ENCODE data around the gene BFAR. TPM values are rescaled to one million over a fixed set of nuclear protein-coding genes. Genes with fewer than 3 reads are reported as not detected.

The BFAR gene
- total and polyA plus RNA-seq, 10 of the 15 experiments (the other 5 are each of a cell fraction or from before 2014, with no cell fraction given): 34.6 to 62.0 (median 43.4) TPM

DNA sequence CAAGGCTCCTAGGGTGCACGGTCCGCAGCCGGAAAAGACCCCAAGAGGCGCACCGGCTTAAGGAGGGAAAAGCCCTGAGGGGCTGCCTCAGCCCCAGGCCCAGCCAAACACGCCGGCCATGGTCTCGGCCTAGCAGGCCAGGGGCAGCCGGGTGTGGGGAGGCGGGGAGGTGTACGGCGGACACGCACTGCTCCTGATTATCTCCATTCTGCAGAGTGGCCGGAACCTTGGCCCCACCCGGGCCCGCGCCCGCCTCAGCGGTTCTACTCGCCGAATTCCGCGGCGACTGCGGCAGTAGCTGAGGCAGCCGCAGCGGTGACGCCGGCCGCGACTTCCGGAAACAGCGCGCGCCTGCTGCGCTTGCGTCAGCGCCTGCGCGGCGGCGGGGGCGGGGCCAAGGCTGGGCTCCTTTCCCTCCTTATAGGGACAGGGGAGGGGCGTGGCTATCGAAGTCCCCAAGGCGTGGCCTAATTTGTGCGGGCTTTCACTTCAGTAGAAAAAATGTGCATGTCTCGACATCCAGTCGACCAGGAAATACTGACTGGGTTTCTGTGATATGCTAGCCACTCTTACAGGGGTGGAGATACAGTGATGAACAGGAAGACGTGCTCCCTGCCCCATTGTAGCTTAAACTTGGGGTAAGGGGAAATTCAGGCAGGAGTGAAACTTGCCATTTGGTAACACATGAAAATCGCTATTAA, 2.7 kb upstream of the BFAR start, which contains the start of gene PARN (continued):
- TF ChIP-seq, protein P1, sequence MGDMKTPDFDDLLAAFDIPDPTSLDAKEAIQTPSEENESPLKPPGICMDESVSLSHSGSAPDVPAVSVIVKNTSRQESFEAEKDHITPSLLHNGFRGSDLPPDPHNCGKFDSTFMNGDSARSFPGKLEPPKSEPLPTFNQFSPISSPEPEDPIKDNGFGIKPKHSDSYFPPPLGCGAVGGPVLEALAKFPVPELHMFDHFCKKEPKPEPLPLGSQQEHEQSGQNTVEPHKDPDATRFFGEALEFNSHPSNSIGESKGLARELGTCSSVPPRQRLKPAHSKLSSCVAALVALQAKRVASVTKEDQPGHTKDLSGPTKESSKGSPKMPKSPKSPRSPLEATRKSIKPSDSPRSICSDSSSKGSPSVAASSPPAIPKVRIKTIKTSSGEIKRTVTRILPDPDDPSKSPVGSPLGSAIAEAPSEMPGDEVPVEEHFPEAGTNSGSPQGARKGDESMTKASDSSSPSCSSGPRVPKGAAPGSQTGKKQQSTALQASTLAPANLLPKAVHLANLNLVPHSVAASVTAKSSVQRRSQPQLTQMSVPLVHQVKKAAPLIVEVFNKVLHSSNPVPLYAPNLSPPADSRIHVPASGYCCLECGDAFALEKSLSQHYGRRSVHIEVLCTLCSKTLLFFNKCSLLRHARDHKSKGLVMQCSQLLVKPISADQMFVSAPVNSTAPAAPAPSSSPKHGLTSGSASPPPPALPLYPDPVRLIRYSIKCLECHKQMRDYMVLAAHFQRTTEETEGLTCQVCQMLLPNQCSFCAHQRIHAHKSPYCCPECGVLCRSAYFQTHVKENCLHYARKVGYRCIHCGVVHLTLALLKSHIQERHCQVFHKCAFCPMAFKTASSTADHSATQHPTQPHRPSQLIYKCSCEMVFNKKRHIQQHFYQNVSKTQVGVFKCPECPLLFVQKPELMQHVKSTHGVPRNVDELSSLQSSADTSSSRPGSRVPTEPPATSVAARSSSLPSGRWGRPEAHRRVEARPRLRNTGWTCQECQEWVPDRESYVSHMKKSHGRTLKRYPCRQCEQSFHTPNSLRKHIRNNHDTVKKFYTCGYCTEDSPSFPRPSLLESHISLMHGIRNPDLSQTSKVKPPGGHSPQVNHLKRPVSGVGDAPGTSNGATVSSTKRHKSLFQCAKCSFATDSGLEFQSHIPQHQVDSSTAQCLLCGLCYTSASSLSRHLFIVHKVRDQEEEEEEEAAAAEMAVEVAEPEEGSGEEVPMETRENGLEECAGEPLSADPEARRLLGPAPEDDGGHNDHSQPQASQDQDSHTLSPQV (IDR thresholded peaks at IDR 0.05): no peak
- TF ChIP-seq RB1 (IDR thresholded peaks at IDR 0.05; ENCODE audit: borderline replicate concordance): peak; percentile 44; the same call in 1 of the 2 replicates
- peak; percentile 75; the same call in 1 of the 2 replicates for TF ChIP-seq TAF1 (IDR thresholded peaks at IDR 0.05; ENCODE audit: borderline replicate concordance, low read depth, low read length)
- TF ChIP-seq, protein P2, sequence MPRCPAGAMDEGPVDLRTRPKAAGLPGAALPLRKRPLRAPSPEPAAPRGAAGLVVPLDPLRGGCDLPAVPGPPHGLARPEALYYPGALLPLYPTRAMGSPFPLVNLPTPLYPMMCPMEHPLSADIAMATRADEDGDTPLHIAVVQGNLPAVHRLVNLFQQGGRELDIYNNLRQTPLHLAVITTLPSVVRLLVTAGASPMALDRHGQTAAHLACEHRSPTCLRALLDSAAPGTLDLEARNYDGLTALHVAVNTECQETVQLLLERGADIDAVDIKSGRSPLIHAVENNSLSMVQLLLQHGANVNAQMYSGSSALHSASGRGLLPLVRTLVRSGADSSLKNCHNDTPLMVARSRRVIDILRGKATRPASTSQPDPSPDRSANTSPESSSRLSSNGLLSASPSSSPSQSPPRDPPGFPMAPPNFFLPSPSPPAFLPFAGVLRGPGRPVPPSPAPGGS (IDR thresholded peaks at IDR 0.05; ENCODE audit: borderline replicate concordance, insufficient read depth, low read depth, low read length, poor library complexity, severe bottlenecking): no peak
- peak; percentile 60; the same call in 1 of the 2 replicates for TF ChIP-seq TCF12 (IDR thresholded peaks at IDR 0.05; ENCODE audit: low read depth, low read length)
- TF ChIP-seq NFIC (IDR thresholded peaks at IDR 0.05; ENCODE audit: low read depth, low read length): no peak
- TF ChIP-seq LARP7 (IDR thresholded peaks at IDR 0.05): peak; percentile 61; the same call in 1 of the 2 replicates
- TF ChIP-seq FOXM1 (IDR thresholded peaks at IDR 0.05; ENCODE audit: low read depth, low read length): no peak
- TF ChIP-seq YBX1 (IDR thresholded peaks at IDR 0.05): no peak
- TF ChIP-seq NBN (IDR thresholded peaks at IDR 0.05): no peak
- peak; percentile 77 for TF ChIP-seq FOXK2 (IDR thresholded peaks at IDR 0.05)
- TF ChIP-seq CHD2 (IDR thresholded peaks at IDR 0.05; ENCODE audit: borderline replicate concordance, low read depth, low read length): peak; percentile 39; the same call in 1 of the 2 replicates
- no peak for TF ChIP-seq ZNF207 (IDR thresholded peaks at IDR 0.05; ENCODE audit: borderline replicate concordance)
- TF ChIP-seq CBFB (IDR thresholded peaks at IDR 0.05; ENCODE audit: low read depth): peak; percentile 71; the same call in 1 of the 2 replicates
- peak; percentile 36; the same call in 1 of the 2 replicates for TF ChIP-seq YY1 (IDR thresholded peaks at IDR 0.05; ENCODE audit: low read depth, low read length)
- TF ChIP-seq BRCA1 (IDR thresholded peaks at IDR 0.05; ENCODE audit: low read depth, low read length): no peak
- peak; percentile 41; the same call in 1 of the 2 replicates for TF ChIP-seq BACH1 (IDR thresholded peaks at IDR 0.05; ENCODE audit: borderline replicate concordance)
- peak; percentile 96 for TF ChIP-seq POLR2AphosphoS5 (IDR thresholded peaks at IDR 0.05; ENCODE audit: low read length)
- no peak for TF ChIP-seq RCOR1 (conservative IDR thresholded peaks at IDR 0.05; ENCODE audit: low read depth, low read length)
- TF ChIP-seq ZNF384 (IDR thresholded peaks at IDR 0.05; ENCODE audit: borderline replicate concordance, low read depth, low read length): peak; percentile 71; the same call in 1 of the 2 replicates
- peak; percentile 70; the same call in 1 of the 2 replicates for TF ChIP-seq DPF2 (IDR thresholded peaks at IDR 0.05)
- TF ChIP-seq POU2F2 (IDR thresholded peaks at IDR 0.05; ENCODE audit: borderline replicate concordance, low read depth, low read length): peak; percentile 72
- TF ChIP-seq, protein P3, sequence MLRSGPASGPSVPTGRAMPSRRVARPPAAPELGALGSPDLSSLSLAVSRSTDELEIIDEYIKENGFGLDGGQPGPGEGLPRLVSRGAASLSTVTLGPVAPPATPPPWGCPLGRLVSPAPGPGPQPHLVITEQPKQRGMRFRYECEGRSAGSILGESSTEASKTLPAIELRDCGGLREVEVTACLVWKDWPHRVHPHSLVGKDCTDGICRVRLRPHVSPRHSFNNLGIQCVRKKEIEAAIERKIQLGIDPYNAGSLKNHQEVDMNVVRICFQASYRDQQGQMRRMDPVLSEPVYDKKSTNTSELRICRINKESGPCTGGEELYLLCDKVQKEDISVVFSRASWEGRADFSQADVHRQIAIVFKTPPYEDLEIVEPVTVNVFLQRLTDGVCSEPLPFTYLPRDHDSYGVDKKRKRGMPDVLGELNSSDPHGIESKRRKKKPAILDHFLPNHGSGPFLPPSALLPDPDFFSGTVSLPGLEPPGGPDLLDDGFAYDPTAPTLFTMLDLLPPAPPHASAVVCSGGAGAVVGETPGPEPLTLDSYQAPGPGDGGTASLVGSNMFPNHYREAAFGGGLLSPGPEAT (IDR thresholded peaks at IDR 0.05; ENCODE audit: low read depth): no peak

All from GM12878 (cell line).